GM19351 (cell line): ENCODE measurements around the gene RNF217.
"Not testable (repeated sequence)": the region's sequence is repeated elsewhere in the genome, so short reads cannot be mapped to it uniquely, and the experiment has no call there.

Experiments
- ATAC-seq: cut with Tn5 transposase; IDR thresholded peaks from one replicate; pipeline ENCODE4 v1.9.1; 2021; ENCODE audit warnings: mild to moderate bottlenecking, moderate library complexity; ENCODE audit not compliant: unreplicated experiment

The RNF217 gene

GRCh38 chr6:125013938-125014660, 51.9 kb downstream of the RNF217 start:
- ATAC-seq = no peak

- ATAC-seq = no peak
These were observed 52.4 kb downstream of the RNF217 start for GRCh38 chr6:125014661-125014957.

- no peak for ATAC-seq
These were observed 52.9 kb downstream of the RNF217 start for GRCh38 chr6:125015152-125015551.

GRCh38 chr6:125018136-125018535, 55.9 kb downstream of the RNF217 start:
- no peak for ATAC-seq

DNA sequence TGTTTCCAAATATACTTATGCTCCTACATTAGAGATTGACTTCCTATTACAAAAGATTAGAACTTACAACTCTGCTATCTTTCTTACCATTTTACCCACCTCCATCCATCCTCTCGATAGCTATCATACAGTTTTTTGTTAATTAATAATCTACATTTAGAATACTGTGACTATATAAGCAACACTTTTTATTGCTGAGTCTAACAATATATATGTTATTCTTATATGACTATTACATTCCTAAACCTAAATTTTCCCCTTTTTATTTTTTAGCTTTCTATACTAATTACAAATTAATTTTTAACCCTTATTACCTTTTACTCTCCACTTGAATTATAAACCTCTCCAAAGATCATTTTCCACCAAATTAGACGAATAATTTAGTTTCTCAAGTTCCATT, 57.0 kb downstream of the RNF217 start:
- no peak for ATAC-seq

GRCh38 chr6:125019918-125020317, 57.7 kb downstream of the RNF217 start:
- ATAC-seq = no peak

GRCh38 chr6:125020385-125020784, 58.1 kb downstream of the RNF217 start:
- ATAC-seq = no peak

DNA sequence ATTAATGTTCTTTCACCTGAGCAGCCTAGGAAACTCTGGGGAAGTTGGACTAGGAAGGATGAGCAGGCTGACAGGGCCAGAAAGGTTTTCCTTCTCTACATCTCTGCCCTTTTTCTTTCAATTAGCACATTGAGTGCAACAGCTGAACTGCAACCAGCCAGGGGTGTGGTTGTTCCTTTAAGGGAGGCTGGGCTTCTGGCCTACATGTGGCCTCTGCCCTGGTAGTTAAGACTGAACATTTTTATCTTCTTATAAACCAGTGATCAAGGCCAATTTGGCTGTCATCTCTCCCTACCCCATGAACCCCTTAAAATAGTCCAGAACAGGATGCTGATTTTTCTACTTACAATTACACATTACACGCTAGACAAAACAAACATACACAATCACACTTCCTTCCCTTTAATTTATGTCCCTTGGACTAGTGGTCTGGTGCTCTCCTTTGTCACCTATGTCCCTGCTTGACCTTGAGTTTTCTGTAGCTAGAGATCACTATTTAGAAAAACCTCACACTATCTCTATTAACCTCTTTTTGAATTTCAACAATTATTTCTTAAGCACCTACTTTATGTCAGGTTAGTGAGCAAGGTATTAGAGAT, 60.3 kb downstream of the RNF217 start:
- no peak for ATAC-seq

GRCh38 chr6:125025164-125025854, 63.1 kb downstream of the RNF217 start:
- ATAC-seq = no peak

GRCh38 chr6:125027287-125027686, 65.0 kb downstream of the RNF217 start:
- no peak for ATAC-seq

- ATAC-seq = no peak
These were observed 68.7 kb downstream of the RNF217 start for GRCh38 chr6:125030969-125031368.

DNA sequence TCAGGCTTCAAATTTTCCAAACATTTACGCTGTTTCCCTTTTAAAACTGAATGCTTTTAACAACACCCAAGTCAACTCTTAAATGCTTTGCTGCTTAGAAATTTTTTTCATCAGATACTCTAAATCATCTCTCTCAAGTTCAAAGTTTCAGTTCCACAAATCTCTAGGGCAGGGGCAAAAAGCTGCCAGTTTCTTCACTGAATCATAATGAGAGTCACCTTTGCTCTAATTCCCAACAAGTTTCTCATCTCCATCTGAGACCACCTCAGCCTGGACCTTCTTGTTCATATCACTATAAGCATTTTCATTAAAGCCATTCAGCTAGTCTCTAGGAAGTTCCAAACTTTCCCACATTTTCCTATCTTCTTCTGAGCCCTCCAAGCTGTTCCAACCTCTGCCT, 69.1 kb downstream of the RNF217 start:
- ATAC-seq = no peak

GRCh38 chr6:125034929-125035328, 72.7 kb downstream of the RNF217 start:
- not testable (repeated sequence) for ATAC-seq

DNA sequence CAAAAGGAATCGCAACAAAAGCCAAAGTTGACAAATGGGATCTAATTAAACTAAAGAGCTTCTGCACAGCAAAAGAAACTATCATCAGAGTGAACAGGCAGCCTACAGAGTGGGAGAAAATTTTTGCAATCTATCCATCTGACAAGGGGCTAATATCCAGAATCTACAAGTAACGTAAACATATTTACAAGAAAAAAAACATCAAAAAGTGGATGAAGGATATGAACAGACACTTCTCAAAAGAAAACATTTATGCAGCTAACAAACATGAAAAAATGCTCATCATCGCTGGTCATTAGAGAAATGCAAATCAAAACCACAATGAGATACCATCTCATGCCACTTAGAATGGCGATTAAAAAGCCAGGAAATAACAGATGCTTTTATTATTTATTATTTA, 74.2 kb downstream of the RNF217 start:
- ATAC-seq = not testable (repeated sequence)

- no peak for ATAC-seq
These were observed 75.6 kb downstream of the RNF217 start for GRCh38 chr6:125037827-125038226.

DNA sequence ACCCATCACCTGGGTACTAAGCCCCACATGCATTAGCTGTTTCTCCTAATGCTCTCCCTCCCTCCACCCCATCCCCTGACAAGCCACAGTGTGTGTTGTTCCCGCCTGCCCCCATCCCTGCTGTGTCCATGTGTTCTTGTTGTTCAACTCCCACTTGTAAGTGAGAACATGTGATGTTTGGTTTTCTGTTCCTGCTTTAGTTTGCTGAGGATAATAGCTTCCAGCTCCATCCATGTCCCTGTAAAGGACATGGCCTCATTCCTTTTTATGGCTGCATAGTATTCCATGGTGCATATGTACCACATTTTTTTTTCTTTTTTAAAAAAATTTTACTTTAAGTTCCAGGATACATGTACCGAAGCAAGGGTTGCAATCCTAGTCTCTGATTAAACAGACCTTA, 76.7 kb downstream of the RNF217 start:
- ATAC-seq = no peak

GRCh38 chr6:125041740-125042459, 79.7 kb downstream of the RNF217 start:
- ATAC-seq = no peak

DNA sequence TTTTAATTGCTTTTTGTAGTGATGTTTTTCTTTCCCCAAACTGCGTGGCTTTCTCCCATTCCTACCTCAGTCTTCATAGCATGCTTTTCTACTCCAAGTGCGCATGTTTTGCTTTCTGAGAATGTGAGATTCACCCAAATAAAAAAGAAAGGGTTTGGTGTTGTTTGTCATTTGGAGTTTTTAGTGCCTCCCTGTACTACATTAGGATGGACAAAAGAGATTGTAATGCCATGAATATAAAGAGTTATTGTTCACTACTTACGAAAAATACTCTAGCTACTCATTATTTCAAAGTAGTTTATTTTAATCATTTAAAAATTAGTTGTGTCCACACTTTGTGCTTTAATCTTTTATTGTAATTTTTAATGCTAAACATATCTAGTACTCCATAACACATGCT, 81.8 kb downstream of the RNF217 start:
- no peak for ATAC-seq

DNA sequence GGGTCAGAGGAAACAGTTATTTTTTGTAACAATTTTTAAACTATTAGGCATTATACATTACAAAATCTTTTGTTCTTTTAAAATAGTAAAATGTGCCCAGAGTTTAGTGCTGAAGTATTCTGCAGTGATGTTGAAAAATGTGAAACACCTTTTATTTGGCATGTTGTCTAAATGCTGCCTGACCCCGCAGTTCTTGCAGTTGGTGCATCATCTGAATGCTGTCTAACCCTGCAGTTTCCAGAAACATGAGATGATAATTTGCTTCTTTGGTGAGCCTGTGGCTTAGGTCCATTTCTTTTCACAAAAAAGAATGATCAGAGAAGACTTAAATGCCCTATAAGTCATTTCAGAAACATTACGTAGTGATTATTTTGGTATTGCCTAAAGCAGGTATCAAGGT, 82.4 kb downstream of the RNF217 start:
- no peak for ATAC-seq

GRCh38 chr6:125046107-125046925, 84.1 kb downstream of the RNF217 start:
- no peak for ATAC-seq

GRCh38 chr6:125048274-125048673, 86.0 kb downstream of the RNF217 start:
- ATAC-seq = no peak
